Eye (tissue), 1 donor: Measurements from ENCODE around the gene MRE11.
A peak's percentile ranks its signal among the peaks of the same experiment; 100 is the strongest.
"Not testable (repeated sequence)": the region's sequence is repeated elsewhere in the genome, so short reads cannot be mapped to it uniquely, and the experiment has no call there.

Source experiments
- DNase-seq: peaks from one replicate; pipeline ENCODE4 v3.0.0-alpha.2; 2015

The MRE11 gene

DNA sequence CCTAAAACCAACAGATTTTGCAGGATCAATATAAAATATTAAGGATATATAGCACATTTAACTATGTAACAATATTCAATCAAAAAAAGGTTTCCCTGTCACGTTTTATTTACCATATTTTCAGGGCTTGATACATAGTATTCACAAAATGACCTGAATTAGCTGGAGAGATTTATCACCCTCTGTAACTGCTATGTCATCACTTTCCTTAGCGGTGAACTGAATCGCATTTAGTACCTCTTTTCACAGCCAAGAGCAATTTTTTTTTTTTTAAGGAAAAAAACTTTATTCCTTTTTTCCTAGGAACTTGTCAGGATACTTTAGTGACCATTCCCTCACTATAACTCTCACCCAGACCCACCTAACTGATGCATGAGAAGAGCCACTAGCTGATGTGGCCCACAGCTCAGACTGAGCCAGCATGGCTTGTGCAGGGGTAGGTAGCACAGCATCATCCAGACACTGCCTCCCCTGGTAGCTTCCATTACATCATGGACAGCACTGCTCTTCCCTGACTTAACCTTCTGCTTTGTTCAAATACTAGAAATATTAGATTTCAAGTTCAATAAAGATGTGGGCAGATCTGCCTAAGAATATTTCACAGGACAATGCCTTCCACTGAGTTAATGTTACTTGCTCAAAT, 75.4 kb downstream of the MRE11 start:
- DNase-seq = no peak

DNA sequence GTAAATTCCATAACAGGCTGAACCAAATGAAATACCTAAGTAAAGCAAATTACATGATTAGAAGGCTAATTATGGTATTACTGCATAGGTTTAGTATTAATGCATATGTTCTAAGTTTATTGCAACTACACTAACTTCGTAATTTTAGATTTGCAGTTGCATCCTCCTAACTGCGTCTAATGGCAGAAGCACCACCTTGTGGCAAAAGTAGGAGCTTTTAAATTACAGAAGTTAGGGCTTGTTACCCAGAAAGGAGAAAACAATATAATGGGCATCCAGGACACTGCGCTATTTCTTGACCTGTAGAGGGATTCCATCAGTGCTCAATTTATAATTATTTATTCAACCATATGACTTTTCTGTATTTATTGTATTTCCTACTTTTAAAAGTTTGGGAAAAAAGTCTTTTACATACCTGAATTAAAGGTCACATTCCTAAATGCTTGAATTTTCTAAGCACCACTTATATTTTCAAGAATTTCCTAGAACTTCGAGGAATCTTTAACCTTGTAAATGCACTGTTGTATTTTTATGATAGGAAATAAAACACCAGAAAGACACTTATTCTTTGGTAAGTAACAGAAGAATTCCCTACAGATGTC, 76.2 kb downstream of the MRE11 start:
- DNase-seq = peak; percentile 63

DNA sequence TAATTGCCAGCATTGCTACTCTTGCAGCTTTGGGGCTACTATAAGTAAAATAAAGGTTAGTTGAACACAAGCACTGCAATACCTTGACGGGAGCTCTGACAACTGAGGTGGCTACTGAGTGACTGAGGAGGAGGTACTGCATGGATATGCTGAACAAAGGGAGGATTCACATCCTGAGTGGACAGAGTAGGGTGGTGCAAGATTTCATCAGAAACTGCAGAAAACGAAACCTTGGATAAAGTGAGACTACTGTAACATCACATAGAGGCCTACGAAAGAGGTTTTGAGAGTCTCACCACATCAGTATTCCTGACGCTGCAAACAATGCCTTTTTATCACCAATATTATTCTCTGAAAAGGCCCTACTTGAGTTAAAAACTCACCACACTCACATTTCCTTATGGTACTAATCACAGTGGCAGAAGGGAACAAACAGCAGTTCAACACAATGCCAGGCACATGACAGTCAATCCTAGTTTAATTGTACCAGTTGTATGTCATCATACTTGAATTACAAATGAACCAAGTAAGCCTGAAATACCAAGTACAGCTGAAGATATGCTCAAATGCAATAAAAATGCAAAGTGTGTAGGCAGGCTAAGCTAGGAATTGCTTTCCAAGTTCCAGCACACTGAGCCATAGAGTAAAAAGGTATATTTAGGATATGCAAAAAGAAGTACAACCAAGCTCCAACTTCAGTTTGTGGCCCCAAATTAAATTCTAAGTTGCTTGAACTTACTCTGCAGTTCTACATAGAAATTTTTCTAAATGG, 88.4 kb downstream of the MRE11 start:
- DNase-seq = no peak

DNA sequence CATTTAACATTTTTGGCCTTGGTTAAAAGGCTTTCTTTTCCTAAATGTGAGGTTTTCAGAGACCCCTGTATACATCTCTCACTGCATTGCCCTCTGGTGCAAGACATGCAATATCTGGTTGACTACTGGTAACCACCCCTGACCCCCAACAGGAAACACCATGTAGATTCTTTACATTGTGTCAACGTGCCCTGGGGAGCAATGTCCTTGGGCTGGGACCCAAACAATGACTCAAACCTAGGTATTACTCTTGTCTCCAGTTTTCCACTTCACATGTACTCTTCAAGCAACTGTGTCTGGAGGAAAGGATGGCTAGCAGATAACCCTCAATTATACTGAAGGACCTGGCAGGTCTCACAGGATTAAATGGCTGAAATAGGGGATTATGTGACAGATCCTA, 91.3 kb downstream of the MRE11 start:
- no peak for DNase-seq

DNA sequence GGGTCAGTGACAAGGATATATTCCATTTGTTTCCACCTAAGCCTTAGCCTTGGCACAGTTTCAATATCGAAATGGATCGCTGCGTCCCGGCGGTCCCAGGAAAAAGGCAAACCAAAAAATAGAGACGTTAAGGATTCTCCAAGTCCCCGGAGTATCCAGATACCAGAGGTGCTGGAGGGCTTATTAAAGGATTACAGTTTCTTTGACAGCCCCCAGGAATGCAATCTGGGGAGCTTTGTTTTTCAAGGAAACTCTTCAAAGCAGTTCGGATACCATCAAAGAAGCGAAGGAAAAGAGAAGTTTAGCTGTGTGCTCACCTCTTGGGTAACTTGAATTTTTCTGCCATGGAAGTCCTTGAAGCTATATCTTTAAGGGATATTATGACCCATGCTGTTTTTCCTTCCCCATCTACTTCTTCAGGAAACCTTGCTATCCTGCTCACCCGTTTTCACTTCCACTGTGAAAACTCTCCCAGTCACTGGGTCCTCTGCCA, 91.8 kb downstream of the MRE11 start:
- no peak for DNase-seq

DNA sequence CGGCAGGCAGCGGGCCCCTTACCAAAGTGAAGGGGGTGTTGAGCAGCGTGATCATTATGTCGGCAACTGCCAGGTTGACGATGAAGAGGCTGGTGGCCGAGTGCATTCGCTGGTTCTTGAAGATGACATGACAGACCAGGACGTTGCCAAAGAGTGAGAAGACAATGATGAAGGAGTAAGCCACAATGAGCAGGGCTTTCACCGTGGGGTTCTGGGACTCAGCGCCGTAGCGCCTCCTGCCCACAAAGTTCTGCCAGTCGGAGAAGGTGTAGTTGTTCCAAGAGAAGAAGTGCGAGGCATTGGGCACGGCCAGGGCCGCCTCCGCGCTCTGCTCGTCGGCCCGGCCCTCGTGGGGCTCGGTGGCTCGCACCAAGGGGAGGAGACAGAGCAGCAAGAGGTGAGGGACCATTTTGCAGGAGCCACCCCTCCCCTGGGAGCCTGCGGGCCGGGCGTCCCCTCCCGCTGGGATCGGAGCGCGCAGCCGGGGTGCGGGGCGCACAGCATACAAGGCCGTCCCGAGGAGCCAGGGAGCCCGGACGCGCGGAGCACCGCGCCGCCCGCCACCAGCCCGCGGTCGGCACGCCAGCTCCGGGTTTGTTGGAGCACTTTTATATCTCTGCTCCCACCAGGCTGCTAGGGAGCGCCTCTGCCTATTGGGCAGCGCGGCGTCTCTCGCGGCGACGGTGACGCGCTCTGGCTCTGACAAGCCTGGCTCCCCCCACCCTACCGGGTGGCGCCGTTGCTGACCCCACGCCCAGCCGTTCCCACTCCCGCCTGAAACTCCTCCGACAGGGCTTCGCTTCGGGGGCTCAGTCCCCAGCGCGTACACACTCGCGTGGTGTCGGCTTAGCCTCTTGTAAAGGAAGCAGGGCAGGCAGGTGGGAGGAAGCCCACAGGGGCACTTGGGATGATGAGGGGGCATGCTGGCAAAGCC, 92.5 kb downstream of the MRE11 start, which contains the start of gene GPR83:
Gene GPR83 (minus strand): TSS at position 581 of the 934 bp plus-strand sequence. CDS start 172 bp downstream, at position 409.
- peak; percentile 75 for DNase-seq

DNA sequence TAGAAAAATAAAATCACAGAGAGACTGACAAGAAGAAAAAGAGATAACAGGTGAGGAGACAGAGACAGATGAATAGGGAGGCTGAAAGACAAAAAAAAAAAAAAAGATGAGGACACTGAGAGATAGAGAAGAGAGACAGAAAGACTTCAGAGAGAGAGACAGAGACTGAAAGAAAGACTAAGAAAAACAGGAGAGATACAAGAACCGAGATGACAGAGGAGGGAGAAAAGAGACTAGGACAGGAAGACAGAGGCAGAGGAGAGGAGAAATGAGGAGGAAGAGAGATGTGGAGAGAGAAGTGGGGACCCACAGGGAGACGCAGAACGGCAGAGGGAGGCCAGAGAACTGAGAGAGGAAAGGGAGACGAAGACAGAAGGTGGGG, 93.2 kb downstream of the MRE11 start:
- no peak for DNase-seq

DNA sequence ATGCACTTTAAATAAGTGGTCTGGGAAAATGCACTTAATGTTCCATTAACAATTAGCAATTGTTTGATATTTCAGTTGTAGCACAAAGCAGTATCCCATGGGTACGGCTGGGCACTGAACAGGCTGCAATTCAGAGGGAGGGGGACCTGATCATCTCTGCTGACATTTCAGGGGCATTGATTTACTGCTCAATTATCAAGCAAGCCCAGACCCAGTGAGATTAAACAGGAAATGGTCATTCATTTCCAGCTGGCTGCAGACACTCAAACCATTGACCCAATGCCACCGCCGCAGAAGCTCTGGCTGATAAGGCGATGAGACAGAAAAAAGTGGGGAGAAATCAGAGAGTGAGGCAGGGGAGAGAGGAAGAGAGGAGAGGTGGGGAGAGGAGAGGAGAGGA, 93.6 kb downstream of the MRE11 start:
- DNase-seq = peak; percentile 56

DNA sequence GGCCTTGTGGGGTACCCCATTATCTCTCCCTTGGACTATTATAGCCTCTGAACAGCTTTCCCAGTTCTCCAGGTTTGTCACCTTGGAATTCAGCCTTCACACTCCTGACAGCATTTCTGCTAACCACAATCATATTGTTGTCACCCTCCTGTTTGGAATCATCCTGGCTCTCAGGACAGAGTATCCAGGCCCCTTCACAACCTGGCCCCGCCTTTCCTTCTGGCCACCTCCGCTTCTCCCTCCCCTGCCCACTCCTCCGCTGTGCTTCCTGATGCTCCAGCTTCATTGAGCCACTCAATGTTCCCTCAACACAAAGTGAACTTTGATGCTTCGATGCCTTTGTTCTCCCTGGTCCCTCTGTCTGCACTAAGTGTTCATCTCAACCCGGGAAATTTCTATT, 95.5 kb downstream of the MRE11 start:
- no peak for DNase-seq

DNA sequence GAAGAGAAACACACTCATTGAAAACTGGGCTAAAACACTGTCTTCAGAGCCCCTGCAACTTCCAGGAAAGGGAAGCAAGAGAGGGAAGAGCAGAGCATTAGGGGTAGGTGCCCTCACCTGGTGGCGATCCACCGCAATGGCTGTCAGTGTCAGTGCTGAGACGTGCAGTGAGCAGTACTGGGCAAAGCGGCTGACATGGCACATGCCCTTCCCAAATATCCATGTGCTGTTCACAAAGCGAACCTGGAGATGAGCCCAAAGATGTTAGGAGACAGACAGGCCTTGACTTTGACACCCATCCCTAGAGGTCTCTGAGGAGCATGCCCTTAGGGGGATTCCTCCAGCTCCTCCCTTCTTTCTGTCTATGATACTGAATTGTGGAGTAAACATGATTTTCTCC, 97.4 kb downstream of the MRE11 start:
- no peak for DNase-seq

DNA sequence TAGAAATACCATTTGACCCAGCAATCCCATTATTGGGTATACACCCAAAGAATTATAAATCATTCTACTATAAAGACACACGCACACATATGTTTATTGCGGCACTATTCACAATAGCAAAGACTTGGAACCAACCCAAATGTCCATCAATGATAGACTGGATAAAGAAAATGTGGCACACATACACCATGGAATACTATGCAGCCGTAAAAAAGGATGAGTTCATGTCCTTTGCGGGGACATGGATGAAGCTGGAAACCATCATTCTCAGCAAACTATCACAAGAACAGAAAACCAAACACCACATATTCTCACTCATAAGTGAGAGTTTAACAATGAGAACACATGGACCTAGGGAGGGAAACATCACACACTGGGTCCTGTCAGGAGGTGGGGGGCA, 101.7 kb downstream of the MRE11 start:
- DNase-seq = not testable (repeated sequence)

DNA sequence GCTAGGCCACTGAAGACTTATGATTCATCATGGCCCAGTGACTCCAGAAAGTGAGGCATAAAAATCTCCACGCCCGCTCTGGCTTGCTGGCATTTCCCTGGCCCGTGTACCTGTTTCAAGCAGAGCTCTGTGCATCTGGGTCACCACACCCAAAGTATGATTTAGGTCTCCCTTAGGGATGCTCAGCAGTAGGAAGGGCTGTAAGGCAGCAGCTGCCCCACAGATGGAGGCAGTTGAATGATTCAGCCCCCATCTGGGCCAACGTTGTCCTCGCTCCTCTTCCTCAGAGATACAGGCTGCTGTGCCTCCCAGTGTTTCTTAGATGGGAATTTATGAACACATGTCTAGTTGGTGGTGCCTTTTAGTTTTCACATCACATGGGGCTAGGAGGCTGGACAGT, 114.0 kb downstream of the MRE11 start:
- DNase-seq = no peak

DNA sequence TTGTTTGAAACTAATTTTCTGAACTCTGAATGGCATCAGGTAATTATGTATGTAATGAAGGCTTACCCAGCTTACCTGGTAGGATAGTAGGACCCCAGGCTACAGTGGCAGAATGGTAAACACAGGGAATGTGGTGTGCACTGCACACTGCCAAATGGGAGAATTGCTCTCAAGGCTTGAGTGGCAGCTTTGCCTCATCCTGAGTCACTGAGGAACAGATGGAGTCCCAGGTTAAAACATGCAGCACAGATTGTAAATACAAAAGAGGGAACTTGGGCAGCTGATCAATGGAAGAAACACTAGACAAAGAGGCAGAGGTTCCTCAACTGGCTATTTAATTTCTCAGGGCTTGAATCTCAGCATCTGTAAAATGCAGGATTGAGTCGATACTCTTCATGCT, 116.8 kb downstream of the MRE11 start:
- DNase-seq = peak; percentile 15

DNA sequence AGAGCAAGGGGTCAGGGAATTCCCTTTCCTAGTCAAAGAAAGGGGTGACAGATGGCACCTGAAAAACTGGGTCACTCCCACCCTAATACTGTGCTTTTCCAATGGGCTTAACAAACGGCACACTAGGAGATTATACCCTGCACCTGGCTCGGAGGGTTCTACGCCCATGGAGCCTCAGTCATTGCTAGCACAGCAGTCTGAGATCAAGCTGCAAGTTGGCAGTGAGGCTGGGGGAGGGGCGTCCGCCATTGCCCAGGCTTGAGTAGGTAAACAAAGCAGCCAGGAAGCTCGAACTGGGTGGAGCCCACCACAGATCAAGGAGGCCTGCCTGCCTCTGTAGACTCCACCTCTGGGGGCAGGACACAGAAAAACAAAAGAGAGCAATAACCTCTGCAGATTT, 123.1 kb downstream of the MRE11 start:
- DNase-seq = not testable (repeated sequence)
